ENCODE data around the gene ANXA10. TPM values are rescaled to one million over a fixed set of nuclear protein-coding genes. Genes with fewer than 3 reads are reported as not detected.
"Not testable (repeated sequence)": the region's sequence is repeated elsewhere in the genome, so short reads cannot be mapped to it uniquely, and the experiment has no call there.

Gene ANXA10
- polyA plus RNA-seq, 12 donors = 0.08 TPM; not detected in 11

DNA sequence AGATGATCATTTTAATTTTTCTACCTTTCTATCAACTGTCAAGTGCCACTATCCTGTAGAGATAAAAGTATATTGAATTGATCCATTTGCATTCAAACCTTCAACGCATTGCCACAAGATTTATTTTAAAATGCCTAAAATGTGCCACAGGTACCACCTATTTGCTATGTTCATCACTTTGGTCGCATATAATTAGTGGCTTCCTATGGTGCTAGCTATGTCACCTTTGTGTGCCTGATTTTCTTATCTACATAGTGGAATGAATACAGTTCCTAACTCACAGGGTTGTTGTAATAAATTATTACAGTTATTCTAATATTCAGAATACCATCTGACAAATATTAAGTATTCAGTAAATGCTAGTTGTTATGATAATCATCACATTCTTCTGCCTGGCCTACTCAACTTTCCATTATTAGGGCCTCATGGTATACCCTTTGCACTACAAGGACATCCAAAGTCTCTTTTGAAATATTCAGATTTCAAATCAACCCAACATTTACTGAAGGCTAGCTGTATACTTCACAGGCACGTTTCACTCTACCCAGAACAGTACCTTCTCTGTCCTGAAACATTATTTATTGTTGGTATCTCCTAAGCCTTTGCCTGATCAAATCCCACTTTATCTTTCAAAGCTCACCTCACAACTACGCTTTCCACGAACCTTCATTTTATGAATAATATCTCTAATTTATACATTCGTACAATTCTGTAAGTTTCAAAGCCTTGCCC is 62.4 kb downstream of the ANXA10 start:
- DNase-seq = no peak

- no peak for DNase-seq
These were observed 70.3 kb downstream of the ANXA10 start for GRCh38 chr4:168162604-168163003.

- no peak for DNase-seq
These were observed 70.8 kb downstream of the ANXA10 start for GRCh38 chr4:168163106-168163505.

DNA sequence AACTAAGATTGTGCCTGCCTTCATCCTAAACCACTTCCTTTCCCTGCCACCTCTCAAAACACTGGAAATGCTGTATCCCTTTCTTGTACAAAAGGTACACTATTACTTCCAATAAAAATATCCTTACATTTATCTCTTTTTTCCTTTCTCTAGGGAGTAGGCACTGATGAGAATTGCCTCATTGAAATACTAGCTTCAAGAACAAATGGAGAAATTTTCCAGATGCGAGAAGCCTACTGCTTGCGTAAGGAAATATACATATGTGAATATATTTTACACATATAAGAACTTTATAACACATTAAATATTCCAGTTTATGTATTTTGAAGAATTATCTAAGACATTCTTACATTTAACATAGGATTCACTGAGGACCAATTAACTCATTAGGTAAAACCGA is 71.7 kb downstream of the ANXA10 start:
- DNase-seq = no peak

DNA sequence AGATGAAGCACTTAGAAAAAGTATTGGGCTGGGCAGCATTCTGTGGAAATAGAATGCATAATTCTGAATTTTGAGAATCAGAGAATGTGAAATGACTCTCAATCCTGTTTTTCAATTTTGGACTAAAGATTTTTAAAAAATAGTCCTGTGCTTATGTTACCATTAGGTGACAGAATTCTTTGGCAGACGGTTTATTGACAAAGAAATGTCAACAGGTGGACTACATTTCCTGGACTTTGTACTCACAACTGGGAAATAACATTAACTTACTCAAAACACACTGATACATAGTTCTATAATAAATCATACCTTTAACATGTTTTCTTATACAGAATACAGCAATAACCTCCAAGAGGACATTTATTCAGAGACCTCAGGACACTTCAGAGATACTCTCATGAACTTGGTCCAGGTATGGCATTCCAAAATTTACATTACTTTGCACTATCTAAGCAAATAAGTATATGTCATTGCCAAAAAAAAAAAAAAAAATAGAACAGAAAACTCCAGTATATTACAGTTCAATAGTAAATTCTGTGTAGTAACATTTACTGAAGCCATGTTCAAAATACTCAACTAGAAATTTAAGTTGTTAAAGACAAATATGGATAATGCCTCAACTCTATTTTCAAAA is 72.7 kb downstream of the ANXA10 start:
- no peak for DNase-seq

DNA sequence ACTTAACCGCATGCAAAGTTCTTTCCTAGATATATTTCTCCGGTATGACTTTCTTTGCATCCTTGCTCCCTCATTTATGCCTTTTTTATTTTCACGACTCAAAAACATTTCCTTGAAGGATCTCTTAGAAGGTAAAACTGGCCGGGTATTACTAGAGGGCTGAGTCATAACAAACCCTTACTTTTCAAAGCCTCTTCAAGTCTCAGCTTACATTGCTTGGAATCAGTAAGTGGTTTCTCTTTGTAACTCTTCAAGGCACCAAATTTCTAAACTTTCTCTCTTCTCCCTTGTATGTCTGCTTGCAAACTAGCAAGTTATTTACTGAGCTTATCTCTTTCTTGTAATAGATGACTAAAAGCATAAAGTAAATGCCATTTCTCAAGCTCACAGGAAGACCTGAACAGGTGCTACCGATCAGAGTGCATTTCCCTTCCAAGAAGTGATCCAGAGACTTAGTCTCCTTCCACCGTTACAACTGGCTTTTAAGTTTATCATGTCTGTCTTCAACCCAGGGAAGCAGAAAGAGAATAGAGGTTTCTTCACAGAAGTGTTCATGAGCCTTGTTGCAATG is 75.5 kb downstream of the ANXA10 start:
- no peak for DNase-seq

GRCh38 chr4:168174308-168174707 is 82.0 kb downstream of the ANXA10 start:
- no peak for DNase-seq

DNA sequence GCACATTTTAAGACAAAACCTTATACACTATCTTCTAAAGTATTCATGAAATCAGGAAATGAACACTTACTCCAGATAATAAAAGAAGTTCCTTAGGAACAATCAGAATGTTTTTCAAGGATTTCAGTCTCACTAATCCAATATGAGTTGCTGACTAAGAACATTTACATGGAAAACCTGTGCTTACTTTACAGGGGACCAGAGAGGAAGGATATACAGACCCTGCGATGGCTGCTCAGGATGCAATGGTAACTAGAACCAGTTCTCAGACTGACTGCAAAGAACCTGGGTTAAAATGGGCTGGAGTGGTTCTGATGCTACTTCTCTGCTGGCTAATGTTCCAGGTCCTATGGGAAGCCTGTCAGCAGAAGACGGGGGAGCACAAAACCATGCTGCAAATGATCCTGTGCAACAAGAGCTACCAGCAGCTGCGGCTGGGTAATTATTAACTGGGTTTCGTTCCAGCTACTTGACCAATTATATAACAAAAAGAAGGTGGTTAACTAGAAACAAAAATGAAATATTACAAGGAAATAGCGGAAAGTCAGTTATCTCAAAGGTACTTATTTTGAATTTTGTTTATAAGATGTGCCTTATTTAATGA is 85.3 kb downstream of the ANXA10 start:
- DNase-seq = no peak

DNA sequence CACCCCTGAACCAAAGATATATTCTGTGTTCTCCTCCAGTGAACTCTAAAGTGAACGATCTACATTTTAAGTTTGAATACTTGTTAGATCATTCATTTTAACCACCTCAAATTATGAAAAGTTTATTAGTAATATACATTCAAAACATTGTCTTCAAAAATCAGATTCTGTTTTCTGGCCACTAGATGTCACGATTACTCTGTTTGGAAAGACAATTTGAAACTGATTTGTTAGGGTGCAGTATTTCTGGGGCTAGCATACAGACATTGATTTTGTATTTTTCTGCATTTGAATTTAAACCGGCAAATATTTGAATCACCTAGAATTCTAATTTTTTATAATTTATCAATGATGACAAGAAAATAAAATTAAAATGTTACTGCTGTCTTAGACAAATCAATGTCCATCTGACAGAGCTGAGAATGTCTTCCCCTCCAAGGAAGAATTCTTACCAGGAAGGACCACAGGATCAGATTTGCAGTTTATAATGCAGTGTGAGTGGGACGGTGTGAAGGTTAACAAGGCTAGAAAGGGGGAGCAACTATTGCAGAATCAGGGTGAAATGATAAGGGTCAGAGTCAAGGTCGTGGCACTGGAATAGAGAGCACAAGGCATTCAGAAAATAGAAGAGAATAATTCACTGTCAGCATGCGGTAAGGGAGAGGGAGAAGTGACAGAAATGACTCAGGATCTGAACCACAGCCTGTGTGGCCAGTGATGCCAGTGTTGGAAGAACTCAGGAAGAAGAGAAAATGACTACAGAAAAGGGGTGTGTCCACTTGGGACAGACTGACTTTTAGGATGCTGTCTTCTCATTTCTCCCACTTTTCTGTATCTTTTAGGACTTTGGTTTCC is 91.6 kb downstream of the ANXA10 start:
- peak; percentile 40 for DNase-seq

DNA sequence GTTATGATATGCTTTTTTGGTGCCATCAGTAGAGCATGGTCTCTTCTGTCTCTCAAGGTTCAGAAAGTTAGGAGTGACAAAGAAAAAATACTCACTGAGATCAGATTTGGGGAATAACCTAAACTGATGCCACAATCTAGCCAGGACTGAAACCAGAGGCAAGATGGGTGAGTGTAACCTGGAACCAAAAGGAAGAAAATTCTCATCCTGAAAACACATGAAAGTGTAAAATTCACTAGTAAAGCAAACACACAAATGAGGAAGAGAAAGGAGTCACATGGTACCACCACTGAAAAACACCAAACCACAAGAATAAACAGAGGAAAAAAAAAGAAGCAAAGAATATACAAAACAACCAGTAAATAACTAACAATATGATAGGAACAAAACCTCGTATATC is 96.4 kb downstream of the ANXA10 start:
- DNase-seq = no peak

DNA sequence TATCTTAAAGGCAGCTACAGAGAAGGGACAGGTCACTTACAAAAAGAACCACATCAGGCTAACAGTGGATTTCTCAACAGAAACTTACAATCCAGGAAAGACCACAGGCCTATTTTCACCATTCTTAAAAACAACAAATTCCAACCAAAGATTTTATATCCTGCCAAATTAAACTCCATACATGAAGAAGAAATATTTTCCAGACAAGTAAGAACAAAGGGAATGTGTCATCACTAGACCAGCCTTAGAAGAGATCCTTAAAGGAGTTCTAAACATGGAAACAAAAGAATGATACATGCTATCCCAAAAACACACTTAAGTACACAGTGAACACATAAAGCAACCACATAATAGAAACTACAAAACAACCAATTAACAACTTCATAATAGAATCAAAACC is 105.6 kb downstream of the ANXA10 start:
- DNase-seq = no peak

- no peak for DNase-seq
These were observed 107.1 kb downstream of the ANXA10 start for GRCh38 chr4:168199260-168199957.

GRCh38 chr4:168200685-168201084 is 108.3 kb downstream of the ANXA10 start:
- no peak for DNase-seq

GRCh38 chr4:168203233-168203911 is 111.0 kb downstream of the ANXA10 start:
- no peak for DNase-seq

GRCh38 chr4:168208957-168209614 is 116.7 kb downstream of the ANXA10 start:
- no peak for DNase-seq

DNA sequence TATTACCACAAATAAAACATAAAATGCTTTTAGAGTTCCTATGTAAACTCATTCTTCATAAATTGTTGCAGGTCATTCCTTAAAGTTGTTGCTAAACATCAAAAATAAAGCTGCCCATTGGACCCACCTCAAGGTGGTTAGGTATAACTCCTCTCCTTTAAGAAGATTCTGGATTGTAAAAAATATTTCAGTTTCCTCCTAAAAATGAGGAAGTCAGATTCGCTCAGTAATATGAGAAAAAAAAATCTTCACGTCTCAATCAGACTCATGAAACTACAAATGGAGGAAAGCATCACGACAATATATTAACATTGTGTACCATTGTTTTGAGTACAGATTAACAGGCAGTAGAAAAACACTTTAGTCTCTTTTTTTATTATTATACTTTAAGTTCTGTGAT is 120.3 kb downstream of the ANXA10 start:
- no peak for DNase-seq

- not testable (repeated sequence) for DNase-seq
These were observed 121.2 kb downstream of the ANXA10 start for GRCh38 chr4:168213511-168213910.

DNA sequence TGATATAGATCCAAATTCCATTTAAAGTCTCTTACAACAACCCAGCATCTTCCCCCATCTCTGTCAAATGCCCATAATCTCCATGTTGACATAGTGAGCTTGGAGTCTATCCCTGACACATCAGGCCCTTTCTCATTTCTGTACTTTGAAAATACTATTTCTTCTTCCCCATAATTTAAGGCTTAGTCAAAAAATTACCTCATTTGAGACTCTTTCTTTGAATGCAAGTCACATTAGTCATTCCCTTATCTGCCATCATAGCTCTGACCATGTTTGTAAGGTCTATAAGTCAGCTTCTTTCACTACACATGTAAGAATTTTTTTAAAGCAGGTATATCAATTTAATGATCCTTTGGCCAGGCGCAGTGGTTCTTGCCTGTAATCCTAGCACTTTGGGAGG is 126.3 kb downstream of the ANXA10 start:
- DNase-seq = no peak

DNA sequence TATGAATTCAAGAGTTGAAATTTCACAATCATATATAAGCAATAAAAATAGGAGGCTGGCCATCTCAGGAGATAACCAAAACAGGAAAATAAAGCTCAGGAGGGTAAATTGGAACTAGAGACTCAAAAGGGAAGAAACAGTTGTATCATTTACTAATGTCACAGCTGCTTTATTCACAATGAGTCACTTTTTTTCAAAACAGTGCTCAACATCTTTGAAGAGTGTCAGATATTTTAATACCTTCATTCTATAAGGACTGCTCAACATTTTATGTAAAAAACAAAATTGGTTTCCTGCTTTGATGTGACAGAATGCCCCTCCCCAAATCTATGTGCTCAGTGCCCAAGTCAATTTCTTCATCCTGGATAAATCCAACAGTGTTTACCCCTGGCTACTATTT is 128.6 kb downstream of the ANXA10 start:
- no peak for DNase-seq

DNA sequence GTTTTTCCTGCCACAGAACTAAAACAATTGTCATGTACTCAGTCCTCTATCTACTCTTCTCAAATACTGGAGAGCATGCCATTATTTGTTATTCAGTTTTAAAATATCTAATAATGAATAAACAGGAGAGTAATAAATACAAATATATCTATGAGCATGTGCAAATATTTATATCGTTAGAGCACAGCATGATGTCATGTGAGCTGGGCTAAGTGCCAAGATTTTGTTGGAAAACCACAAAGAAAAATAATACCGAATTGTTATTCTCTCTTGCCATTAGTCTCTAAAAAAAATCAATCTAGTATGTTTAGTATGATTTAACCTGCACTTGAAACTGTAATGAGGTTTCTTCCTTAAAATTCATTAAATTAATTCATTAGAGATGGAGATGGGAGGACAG is 129.0 kb downstream of the ANXA10 start:
- DNase-seq = peak; percentile 50

Data from muscle of arm (tissue), 12 donors.